Activated gamma-delta T cell treated with anti-CD3 and anti-CD28 coated beads, Interleukin-2, amount 50 U/mL, for 16 hours (primary cell): ENCODE data around the gene KISS1.
A peak's percentile ranks its signal among the peaks of the same experiment; 100 is the strongest.

Experiments used
- DNase-seq: peaks from one replicate; pipeline ENCODE4 v3.0.0-alpha.2; 2020; ENCODE audit warnings: low read depth

The KISS1 gene

GRCh38 chr1:204154568-204155255 lies 41.6 kb downstream of the KISS1 start:
- DNase-seq, result no peak

DNA sequence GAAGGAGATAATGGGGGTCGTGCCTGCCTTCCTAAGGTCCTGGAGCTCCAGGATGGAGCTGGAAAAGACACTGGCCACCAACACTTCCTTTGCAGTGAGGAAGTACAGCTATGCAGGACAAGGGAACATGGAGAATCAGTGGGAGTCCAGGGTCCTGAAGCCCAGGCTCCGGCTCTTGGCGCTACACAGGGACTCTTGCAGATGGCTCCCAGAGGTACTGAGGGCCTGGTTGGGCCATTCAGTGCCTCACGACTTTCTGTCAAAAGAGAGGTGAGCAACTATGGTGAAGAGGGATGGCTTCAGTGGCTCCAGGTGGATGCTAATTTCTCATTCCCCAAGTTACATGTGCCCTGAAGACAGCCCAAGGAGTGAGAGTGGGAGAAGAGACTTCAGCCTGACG lies 42.6 kb downstream of the KISS1 start:
- DNase-seq, result no peak

GRCh38 chr1:204152310-204153044 lies 43.8 kb downstream of the KISS1 start:
- DNase-seq, result no peak

DNA sequence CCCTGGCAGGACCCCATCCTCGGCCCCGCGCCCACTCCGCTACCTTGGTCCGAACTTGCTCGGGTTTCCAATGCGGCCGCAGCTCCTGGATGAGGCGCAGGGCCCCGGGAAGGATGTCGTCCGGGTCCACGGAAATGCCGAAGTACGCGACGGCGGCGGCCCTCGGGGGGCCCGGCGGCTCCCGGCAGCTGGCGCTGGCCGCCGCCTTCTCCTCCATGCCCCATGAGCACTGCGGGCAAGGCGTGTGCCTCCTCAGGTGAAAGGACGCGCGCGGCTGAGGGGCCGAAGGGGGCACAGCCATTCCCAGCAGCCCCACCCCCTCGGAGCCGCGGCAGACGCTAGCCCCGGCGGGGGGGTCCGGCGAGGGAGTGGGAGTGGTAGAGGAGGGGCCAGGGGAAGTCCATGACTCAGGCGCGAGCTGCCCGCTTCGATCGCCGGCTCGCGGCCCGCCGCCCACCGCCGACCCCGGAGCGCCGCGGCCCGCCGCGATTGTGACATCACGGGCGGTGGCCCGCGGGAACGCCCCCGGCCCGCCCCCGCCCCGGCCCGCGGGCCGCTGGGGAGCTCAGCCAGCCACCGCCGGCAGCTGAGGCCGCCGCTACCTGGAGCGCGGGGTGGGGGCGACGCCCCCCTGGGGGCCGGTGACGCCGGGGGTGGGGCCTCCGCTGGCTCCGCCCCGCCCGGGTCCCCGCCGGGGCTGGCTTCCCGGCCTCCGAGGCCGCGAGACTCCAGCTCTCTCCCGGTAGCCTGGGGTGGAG lies 44.6 kb downstream of the KISS1 start, which contains the start of gene ETNK2:
Gene ETNK2 (minus strand): TSS at position 493 of the 758 bp plus-strand sequence. CDS start 192 bp downstream, at position 301.
- peak; percentile 51 for DNase-seq

- DNase-seq, result no peak
These were observed 45.4 kb downstream of the KISS1 start for GRCh38 chr1:204150702-204151551.

DNA sequence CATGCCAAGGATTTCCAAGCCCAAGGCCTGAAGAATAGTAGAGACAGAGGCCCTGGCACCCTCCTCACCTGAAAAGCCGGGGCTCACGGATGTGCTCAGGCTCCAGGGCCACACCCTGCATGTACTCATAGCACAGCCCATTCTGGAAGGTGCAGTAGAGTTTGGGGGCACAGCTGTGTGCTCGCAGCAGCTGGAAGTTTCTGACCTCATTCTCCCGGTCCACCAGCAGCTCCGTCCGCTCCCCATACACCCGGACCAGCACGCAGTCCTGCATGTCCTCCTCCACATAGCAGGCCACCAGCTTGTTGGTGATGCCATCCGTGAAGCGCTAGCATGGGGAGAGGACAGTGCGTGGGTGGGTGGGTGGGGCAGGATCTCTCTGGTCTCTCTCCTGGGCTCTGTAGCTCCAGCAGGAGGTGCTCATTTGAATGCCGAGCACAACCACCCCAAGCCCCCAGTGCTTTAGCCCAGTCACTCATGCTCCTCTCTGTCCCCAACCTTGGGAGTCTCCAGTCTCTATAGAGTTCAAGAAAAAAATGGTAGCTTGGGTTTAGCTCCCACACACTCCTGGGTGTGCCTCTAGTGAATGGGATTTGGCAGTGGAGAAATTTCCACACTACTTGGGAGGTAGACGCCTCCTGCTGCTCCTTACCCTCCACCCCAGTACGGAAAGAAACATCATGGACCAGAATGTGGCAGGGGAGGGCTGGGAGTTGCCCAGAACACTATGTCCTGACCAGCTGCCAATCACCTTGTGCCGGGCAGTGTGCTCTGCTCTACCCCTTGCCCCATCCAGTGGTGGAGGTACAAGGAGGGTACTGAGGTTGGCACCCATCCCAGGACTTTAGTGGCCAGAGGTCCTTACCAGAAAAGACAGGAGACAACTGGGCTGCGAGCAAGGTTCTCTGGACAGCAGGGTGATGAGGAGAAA lies 46.4 kb downstream of the KISS1 start:
- DNase-seq, result no peak

DNA sequence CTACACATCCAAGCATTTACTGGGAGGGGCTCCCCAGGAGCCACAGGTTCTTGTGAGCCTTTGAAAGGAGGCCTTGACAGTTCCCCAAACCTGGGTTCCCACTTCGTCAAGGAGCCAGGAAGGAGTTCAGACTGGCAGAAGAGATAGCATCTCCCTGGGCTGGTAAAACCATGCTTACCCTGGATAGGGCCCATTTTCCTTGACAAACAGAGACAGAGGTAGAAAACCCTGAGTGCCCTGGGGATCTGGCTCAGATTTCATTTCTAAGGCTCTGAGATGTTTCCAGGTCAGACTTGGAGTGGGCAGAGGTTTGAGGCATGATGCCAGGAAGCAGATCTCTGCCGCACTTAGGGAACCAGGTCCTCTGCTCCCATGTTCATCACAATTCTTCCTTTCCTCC lies 47.2 kb downstream of the KISS1 start:
- DNase-seq, result no peak

- DNase-seq, result no peak
These were observed 48.6 kb downstream of the KISS1 start for GRCh38 chr1:204147406-204148383.

- no peak for DNase-seq
These were observed 49.3 kb downstream of the KISS1 start for GRCh38 chr1:204146965-204147364.

- no peak for DNase-seq
These were observed 50.0 kb downstream of the KISS1 start for GRCh38 chr1:204146309-204146708.

GRCh38 chr1:204145033-204145504 lies 51.2 kb downstream of the KISS1 start:
- DNase-seq, result no peak

- DNase-seq, result no peak
These were observed 52.8 kb downstream of the KISS1 start for GRCh38 chr1:204143276-204144041.

DNA sequence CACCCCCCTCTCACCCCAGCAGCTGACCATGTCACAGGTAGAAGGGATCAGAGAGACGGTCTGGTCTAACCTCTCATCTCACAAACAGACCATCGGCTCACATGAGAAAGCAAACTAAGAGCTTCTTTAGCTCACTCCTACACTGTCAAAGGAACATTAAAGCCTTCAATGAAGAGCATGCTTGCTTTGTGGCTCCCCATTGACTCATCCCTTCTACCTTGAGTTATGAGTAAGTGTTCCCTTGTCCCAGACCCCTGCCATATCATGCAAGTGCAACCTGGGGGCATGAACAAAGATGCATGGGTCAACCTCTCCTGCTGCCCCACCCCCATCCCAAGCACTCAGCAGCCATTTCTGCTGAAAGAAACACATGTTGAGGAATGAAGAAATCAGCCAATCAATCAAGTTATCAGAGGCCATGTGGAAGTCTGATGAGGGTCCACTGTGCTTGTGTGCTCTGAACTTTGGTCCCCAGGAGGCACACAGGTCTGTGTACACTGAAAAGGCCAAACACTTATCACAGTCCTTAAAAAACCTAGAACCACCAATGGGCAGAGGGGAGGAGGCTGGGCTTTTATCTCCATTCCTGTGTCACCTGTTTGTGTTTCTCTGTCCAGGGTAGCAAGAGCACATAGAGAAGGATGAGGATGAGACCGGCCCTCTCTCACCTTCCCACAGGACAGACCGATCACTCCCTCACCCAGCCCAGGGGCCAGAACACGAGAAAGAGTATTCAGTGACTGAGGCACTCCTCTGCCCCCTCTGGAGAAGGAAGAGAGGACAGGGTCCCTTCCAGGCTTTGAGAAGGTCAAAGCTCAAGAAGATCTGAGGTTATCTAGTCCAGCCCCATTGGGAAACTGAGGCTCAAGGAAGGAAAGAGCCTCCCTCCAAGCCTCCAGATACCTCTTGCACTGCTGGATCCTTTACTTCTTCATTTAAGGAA lies 54.0 kb downstream of the KISS1 start:
- DNase-seq, result no peak

- DNase-seq, result no peak
These were observed 55.2 kb downstream of the KISS1 start for GRCh38 chr1:204141131-204141530.
